ENCODE data around the gene ATOSB. TPM values are rescaled to one million over a fixed set of nuclear protein-coding genes. Genes with fewer than 3 reads are reported as not detected.

Gene ATOSB
- total RNA-seq, 1 donor from 2014 or later, result 20.3 TPM

GRCh38 chr9:35111001-35111933, 4.4 kb downstream of the ATOSB start:
- H3K36me3 ChIP-seq, result peaks cover 22% of the 10 kb centered on the region
- H3K4me1 ChIP-seq, result peaks cover 48% of the 10 kb centered on the region
- no peak for TF ChIP-seq CTCF (IDR thresholded peaks at IDR 0.05)
- intact Hi-C loops (cut with DNase I), result no loop called here
- peak; percentile 98 for DNase-seq
- H3K27ac ChIP-seq, result peak overlapping the region; percentile 87
- H3K9me3 ChIP-seq, result no peaks in the 10 kb centered on the region
- H3K27me3 ChIP-seq, result no peaks in the 10 kb centered on the region
- peak; percentile 85 for ATAC-seq
- H3K4me3 ChIP-seq, result peak overlapping the region; percentile 77

- Histone ChIP-seq H3K27me3 (no peaks in the 10 kb centered on the region), H3K36me3 (peaks cover 31% of the 10 kb centered on the region), H3K4me3 (peak overlapping the region; percentile 77), H3K9me3 (no peaks in the 10 kb centered on the region), H3K27ac (peak overlapping the region; percentile 87), H3K4me1 (peaks cover 47% of the 10 kb centered on the region)
- no peak for ATAC-seq
- TF ChIP-seq CTCF (IDR thresholded peaks at IDR 0.05), result no peak
- intact Hi-C loops (cut with DNase I), result no loop called here
- no peak for DNase-seq
Measured at GRCh38 chr9:35110327-35110761, 5.3 kb downstream of the ATOSB start.

GRCh38 chr9:35108946-35109575, 6.6 kb downstream of the ATOSB start:
- no peaks in the 10 kb centered on the region for H3K9me3 ChIP-seq
- no peak for DNase-seq
- peaks cover 44% of the 10 kb centered on the region for H3K36me3 ChIP-seq
- ATAC-seq, result no peak
- intact Hi-C loops (cut with DNase I), result no loop called here
- TF ChIP-seq CTCF (IDR thresholded peaks at IDR 0.05), result no peak
- H3K27me3 ChIP-seq, result no peaks in the 10 kb centered on the region
- peaks cover 36% of the 10 kb centered on the region for H3K4me1 ChIP-seq
- no peak overlapping the region for H3K4me3 ChIP-seq
- no peak overlapping the region for H3K27ac ChIP-seq

- TF ChIP-seq CTCF (IDR thresholded peaks at IDR 0.05), result no peak
- H3K36me3 ChIP-seq, result peaks cover 44% of the 10 kb centered on the region
- no peak overlapping the region for H3K4me3 ChIP-seq
- H3K27me3 ChIP-seq, result no peaks in the 10 kb centered on the region
- intact Hi-C loops (cut with DNase I), result no loop called here
- no peak for DNase-seq
- H3K4me1 ChIP-seq, result peaks cover 32% of the 10 kb centered on the region
- H3K9me3 ChIP-seq, result no peaks in the 10 kb centered on the region
- no peak for ATAC-seq
- H3K27ac ChIP-seq, result no peak overlapping the region
Measured at GRCh38 chr9:35108461-35108860, 7.2 kb downstream of the ATOSB start.

- DNase-seq, result peak; percentile 48
Measured at GRCh38 chr9:35107297-35108290, 8.1 kb downstream of the ATOSB start.

More at GRCh38 chr9:35107297-35108290, 8.1 kb downstream of the ATOSB start:
- no peak for ATAC-seq
- TF ChIP-seq CTCF (IDR thresholded peaks at IDR 0.05), result no peak
- intact Hi-C loops (cut with DNase I), result no loop called here
- Histone ChIP-seq H3K9me3 (no peaks in the 10 kb centered on the region), H3K27ac (no peak overlapping the region), H3K27me3 (no peaks in the 10 kb centered on the region), H3K36me3 (peaks cover 44% of the 10 kb centered on the region), H3K4me1 (peaks cover 27% of the 10 kb centered on the region), H3K4me3 (no peak overlapping the region)

Measured in upper lobe of right lung (tissue), 1 donor.